K562 (cell line): ENCODE measurements around the gene GRID2IP. TPM values are rescaled to one million over a fixed set of nuclear protein-coding genes. Genes with fewer than 3 reads are reported as not detected.

Experiments
- ATAC-seq: fragments of 200-7000 bp; cut with Tn5 transposase; 3 replicates; pipeline ENCODE4 v1.9.1; 2020; ENCODE audit warnings: moderate library complexity
- BruUV-seq: library from RNA; stranded (reverse); fragments of 400-500 nt; replicated peaks from 2 replicates; lab custom pipeline; 2021; lab: Mats Ljungman, UMichigan
- CTCF ChIA-PET: fragments of 300-600 bp; formaldehyde crosslinking; extraction: SDS; loops from one replicate; lab custom pipeline; 2021; ENCODE audit warnings: low intra/inter-chr PET ratio; lab: Yijun Ruan, JAX
- POLR2A ChIA-PET: fragments of 300-600, 350-650 bp; sonication (Branson Sonifier 250); formaldehyde crosslinking; extraction: SDS; loops from one replicate; lab custom pipeline; 2021; ENCODE audit warnings: antibody characterized with exemption, inconsistent platforms; lab: Yijun Ruan, JAX
- DNase-seq, 4 experiments: peaks; one replicate each; pipeline versions ENCODE4 v3.0.0 to v3.0.0-alpha.2; 2011 to 2018; ENCODE audit warnings: low spot score in 3 of 4, mixed read lengths in 3 of 4; ENCODE audit errors: extremely low read depth in 1 of 4
- FAIRE-seq: peaks from 2 replicates; lab custom pipeline; 2011; peaks lifted over from hg19 to GRCh38; lab: Jason Lieb, UNC
- H2AFZ ChIP-seq: 2 replicates; pipeline ENCODE4 v1.6.0; 2011; ENCODE audit warnings: low read depth, low read length, control low read depth, inconsistent platforms
- H3K27ac ChIP-seq: fragments of 200-600 bp; 3 replicates; pipeline ENCODE4 v1.8.0; 2011; ENCODE audit warnings: low read depth, mild to moderate bottlenecking, control low read depth, inconsistent platforms, low read length, moderate library complexity, mixed read lengths; ENCODE audit errors: extremely low read depth
- H3K27me3 ChIP-seq, 2 experiments: fragments of 300-600 bp in 1 of 2; 2 replicates in 1 of 2; 3 replicates in 1 of 2; pipeline versions ENCODE4 v1.6.0 to v1.8.0; 2011; ENCODE audit warnings: inconsistent platforms in 2 of 2, low read length in 2 of 2, mild to moderate bottlenecking in 1 of 2, mixed read lengths in 1 of 2, moderate library complexity in 1 of 2; ENCODE audit not compliant: control insufficient read depth in 2 of 2, insufficient read depth in 2 of 2
- H3K36me3 ChIP-seq: fragments of 300-600 bp; 3 replicates; pipeline ENCODE4 v1.8.0; 2011; ENCODE audit warnings: mild to moderate bottlenecking, low read length, inconsistent platforms; ENCODE audit not compliant: control insufficient read depth, insufficient read depth
- H3K4me1 ChIP-seq, 2 experiments: fragments of 200-600 bp in 1 of 2; replicated peaks in 1 of 2; 2 replicates in 1 of 2; 3 replicates in 1 of 2; pipeline versions ENCODE4 v1.5.1 to v1.8.0; 2011; ENCODE audit warnings: inconsistent platforms in 2 of 2, low read length in 2 of 2, mild to moderate bottlenecking in 1 of 2, mixed read lengths in 1 of 2, moderate library complexity in 1 of 2; ENCODE audit not compliant: control insufficient read depth in 2 of 2, insufficient read depth in 2 of 2
- H3K4me2 ChIP-seq: 2 replicates; pipeline ENCODE4 v1.6.1; 2011; ENCODE audit warnings: low read length, control low read depth, inconsistent platforms, mixed read lengths; ENCODE audit not compliant: insufficient read depth
- H3K4me3 ChIP-seq: fragments of 200-600 bp; sonication (generic), shearing (Covaris generic); 2 replicates; pipeline ENCODE4 v1.5.1; 2016; ENCODE audit warnings: control low read depth, inconsistent platforms
- H3K79me2 ChIP-seq: fragments of 200-600 bp; 3 replicates; pipeline ENCODE4 v1.8.0; 2011; ENCODE audit warnings: low read length, inconsistent platforms; ENCODE audit not compliant: control insufficient read depth, insufficient read depth
- H3K9ac ChIP-seq, 2 experiments: 2 replicates each; pipeline versions ENCODE4 v1.6.0 to v1.6.1; 2011; ENCODE audit warnings: low read depth in 2 of 2, low read length in 2 of 2, control low read depth in 1 of 2, inconsistent platforms in 1 of 2, mild to moderate bottlenecking in 1 of 2, mixed read lengths in 1 of 2; ENCODE audit not compliant: insufficient read depth in 1 of 2
- H3K9me1 ChIP-seq: one replicate; pipeline ENCODE4 v1.6.0; 2011; ENCODE audit warnings: inconsistent platforms, mild to moderate bottlenecking, low read length, moderate library complexity; ENCODE audit not compliant: control insufficient read depth, insufficient read depth
- H3K9me3 ChIP-seq: replicated peaks from 2 replicates; pipeline ENCODE4 v1.5.1; 2011; ENCODE audit warnings: low read depth, low read length, inconsistent platforms; ENCODE audit not compliant: control insufficient read depth, insufficient read depth
- H4K20me1 ChIP-seq: replicated peaks from 2 replicates; pipeline ENCODE4 v1.6.1; 2011; ENCODE audit warnings: low read length, inconsistent platforms, mixed read lengths; ENCODE audit not compliant: control insufficient read depth, insufficient read depth
- HCFC1 ChIP-seq: IDR thresholded peaks from 2 replicates; pipeline ENCODE4 v1.6.1; 2012; ENCODE audit warnings: low read depth, low read length, improper control_type of control experiment
- KAT8 ChIP-seq: fragments of 450-650 bp; IDR thresholded peaks from 2 replicates; pipeline ENCODE4 v1.6.1; 2016; ENCODE audit warnings: low read depth, mild to moderate bottlenecking
- SIX5 ChIP-seq, 2 experiments: IDR thresholded peaks; 2 replicates each; pipeline ENCODE4 v1.6.1; 2011; ENCODE audit warnings: low read length in 2 of 2, borderline replicate concordance in 1 of 2, low read depth in 1 of 2, mild to moderate bottlenecking in 1 of 2, moderate library complexity in 1 of 2; ENCODE audit not compliant: insufficient read depth in 1 of 2
- ZNF143 ChIP-seq: sonication (generic); formaldehyde crosslinking; IDR thresholded peaks from 2 replicates; pipeline ENCODE4 v1.9.0; 2022; ENCODE audit warnings: mild to moderate bottlenecking, missing genetic modification reagents
- WGBS: fragments of 100-300 bp; shearing (Covaris generic); methylation state at CpG from one replicate; pipeline ENCODE4 v1.1.6; 2016; ENCODE audit warnings: low coverage, mixed read lengths; ENCODE audit not compliant: insufficient coverage; ENCODE audit errors: missing lambda C conversion rate; 5-methylcytosine and 5-hydroxymethylcytosine counted together
- in situ Hi-C: fragments of 300-500 bp; cut with MboI; formaldehyde crosslinking; loops from 4 replicates; pipeline ENCODE4 v1.15.0; 2018; ENCODE audit warnings: inconsistent platforms, mixed read lengths
- intact Hi-C: fragments of 100-400 bp; cut with micrococcal nuclease; formaldehyde crosslinking; loops from 2 replicates; pipeline ENCODE4 v1.14.2; 2022
- polyA plus RNA-seq, 8 experiments: library from polyadenylated mRNA; depleted of rRNA in 4 of 8; stranded (reverse) in 5 of 8; unstranded in 3 of 8; fragments of >200 nt; fragmentation: Nextera tagmentation in 2 of 8; fragmentation: Illumina TruSeq in 1 of 8; extraction: Ambion mirVana in 2 of 8; extraction: Trizol in 1 of 8; gene quantifications; 2 replicates each; pipeline versions ENCODE4 v1.2.1 to v1.2.3, GENCODE V29; 2011 to 2014; ENCODE audit warnings: inconsistent platforms in 1 of 8, missing spikeins in 1 of 8
- total RNA-seq, 7 experiments: library from RNA; depleted of rRNA in 6 of 7; stranded (reverse); fragments of >200 nt in 6 of 7; fragmentation: Illumina TruSeq in 2 of 7; extraction: Trizol in 2 of 7; gene quantifications; 2 replicates each; pipeline versions ENCODE4 v1.2.1 to v1.2.3, GENCODE V29; 2011 to 2021; ENCODE audit warnings: low replicate concordance in 1 of 7

Gene GRID2IP
- total and polyA plus RNA-seq, 9 of the 15 experiments (the other 6 are each of a cell fraction or from before 2014, with no cell fraction given) = not detected

DNA sequence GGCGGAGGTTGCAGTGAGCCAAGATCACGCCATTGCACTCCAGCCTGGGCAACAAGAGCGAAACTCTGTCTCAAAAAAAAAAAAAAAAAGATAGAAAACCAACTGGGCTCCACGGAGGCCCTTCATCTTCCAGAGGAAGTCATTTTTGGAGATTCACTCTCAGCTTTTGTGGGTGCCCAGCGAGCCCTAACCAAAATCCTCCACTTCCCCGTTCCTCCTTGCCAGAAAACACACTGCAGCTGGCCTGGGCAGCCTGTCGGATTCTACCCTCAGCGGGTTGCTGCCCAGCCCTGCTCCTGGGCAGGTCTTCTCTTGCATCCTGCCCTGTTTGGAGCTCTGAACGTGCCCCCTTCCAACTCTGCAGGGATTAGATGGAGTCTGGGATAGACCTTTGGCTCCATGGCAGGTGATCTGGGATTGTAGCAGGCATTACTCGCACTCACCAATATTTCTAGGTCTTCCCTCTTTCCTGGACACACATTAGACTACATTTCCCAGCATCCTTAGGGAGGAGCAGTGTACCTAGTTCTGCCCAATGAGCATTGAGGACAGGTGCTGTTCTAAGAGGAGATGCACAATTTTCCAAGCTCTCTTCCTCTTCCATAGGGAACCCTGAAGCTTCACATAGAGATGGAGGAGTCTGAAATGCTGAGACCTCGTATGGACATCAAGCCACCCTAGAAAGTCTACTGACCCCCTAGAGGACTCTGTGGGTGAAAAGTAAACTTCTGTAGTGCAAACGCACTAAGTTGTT is 4.6 kb downstream of the GRID2IP start:
- TF ChIP-seq HCFC1 = peak; percentile 77
- TF ChIP-seq KAT8 = no peak
- peak in 1 of 2 experiments; percentile 34; a peak in 1 of 4 replicates for TF ChIP-seq SIX5 (IDR thresholded peaks at IDR 0.05; ENCODE audit: borderline replicate concordance in 1 of 2, insufficient read depth in 1 of 2, low read depth in 1 of 2, low read length in 2 of 2)
- TF ChIP-seq ZNF143 (CRISPR knock-in tag) = peak; percentile 73
- TF ChIP-seq, all 486 proteins: peak for 3
- BruUV-seq = no TSS peak
- Histone ChIP-seq H2AFZ (peak overlapping the region; percentile 70), H3K27ac (no peak overlapping the region), H3K36me3 (no peaks in the 10 kb centered on the region), H3K4me1 (peaks cover 0 to 8% of the 10 kb centered on the region in 2 experiments; a peak in 2 of 5 replicates), H3K4me3 (no peak overlapping the region), H3K4me2 (no peak overlapping the region), H3K9ac (0 out of 4 replicates have a peak overlapping the region, but pooled peaks of 1 of the 2 experiments have one; percentile 19), H4K20me1 (no peaks in the 10 kb centered on the region), H3K27me3 (peaks cover 0 to 23% of the 10 kb centered on the region in 2 experiments; a peak in 2 of 5 replicates), H3K9me1 (no peaks in the 10 kb centered on the region), H3K79me2 (no peaks in the 10 kb centered on the region), H3K9me3 (no peaks in the 10 kb centered on the region)
- intact Hi-C loops = no loop called here
- POLR2A ChIA-PET = interaction anchor here (1.1 kb wide), 1 partner anchor 15 kb away, joined by 4 read pairs; no protein-coding TSS in a partner anchor
- CTCF ChIA-PET = no interaction called here
- ATAC-seq (peak; percentile 86), FAIRE-seq (peak; percentile 79), DNase-seq (peak; percentile 13 to 55 (median 42))
- WGBS = 13% methylated on average over 10 of the region's 12 CpGs
- in situ Hi-C loops = no loop called here
